ENCODE data around the gene TIMM23.

GRCh38 chr10:46012746-46013145 lies 40.5 kb downstream of the TIMM23 start:
- no peak for TF ChIP-seq EZH2 (IDR thresholded peaks at IDR 0.05; ENCODE audit: low read length, missing control alignments)
- TF ChIP-seq, protein P1, sequence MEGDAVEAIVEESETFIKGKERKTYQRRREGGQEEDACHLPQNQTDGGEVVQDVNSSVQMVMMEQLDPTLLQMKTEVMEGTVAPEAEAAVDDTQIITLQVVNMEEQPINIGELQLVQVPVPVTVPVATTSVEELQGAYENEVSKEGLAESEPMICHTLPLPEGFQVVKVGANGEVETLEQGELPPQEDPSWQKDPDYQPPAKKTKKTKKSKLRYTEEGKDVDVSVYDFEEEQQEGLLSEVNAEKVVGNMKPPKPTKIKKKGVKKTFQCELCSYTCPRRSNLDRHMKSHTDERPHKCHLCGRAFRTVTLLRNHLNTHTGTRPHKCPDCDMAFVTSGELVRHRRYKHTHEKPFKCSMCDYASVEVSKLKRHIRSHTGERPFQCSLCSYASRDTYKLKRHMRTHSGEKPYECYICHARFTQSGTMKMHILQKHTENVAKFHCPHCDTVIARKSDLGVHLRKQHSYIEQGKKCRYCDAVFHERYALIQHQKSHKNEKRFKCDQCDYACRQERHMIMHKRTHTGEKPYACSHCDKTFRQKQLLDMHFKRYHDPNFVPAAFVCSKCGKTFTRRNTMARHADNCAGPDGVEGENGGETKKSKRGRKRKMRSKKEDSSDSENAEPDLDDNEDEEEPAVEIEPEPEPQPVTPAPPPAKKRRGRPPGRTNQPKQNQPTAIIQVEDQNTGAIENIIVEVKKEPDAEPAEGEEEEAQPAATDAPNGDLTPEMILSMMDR (conservative IDR thresholded peaks at IDR 0.05 in 1 of 2, IDR thresholded peaks at IDR 0.05 in 1 of 2; ENCODE audit: low read depth in 1 of 2, low read length in 2 of 2), result no peak

Data from fibroblast of lung (primary cell).